Measurements from ENCODE around the gene MYCBP2.
A peak's percentile ranks its signal among the peaks of the same experiment; 100 is the strongest.
"Not testable (repeated sequence)": the region's sequence is repeated elsewhere in the genome, so short reads cannot be mapped to it uniquely, and the experiment has no call there.

The MYCBP2 gene

GRCh38 chr13:77328819-77329132, 1.9 kb upstream of the MYCBP2 start:
- TF ChIP-seq CTCF (IDR thresholded peaks at IDR 0.05; ENCODE audit: insufficient read depth, low read length, poor library complexity, severe bottlenecking): no peak
- peak overlapping the region; percentile 71 for H3K4me3 ChIP-seq (replicated peaks; ENCODE audit: low read depth, low read length)
- DNase-seq (ENCODE audit: extremely low read depth, insufficient read length): no peak
- no peaks in the 10 kb centered on the region for H3K27me3 ChIP-seq (replicated peaks; ENCODE audit: control insufficient read depth, insufficient read depth, low read length)
- H3K36me3 ChIP-seq (ENCODE audit: control insufficient read depth, insufficient read depth, low read length): no peaks in the 10 kb centered on the region

- peak overlapping the region; percentile 83 for H3K4me3 ChIP-seq (replicated peaks; ENCODE audit: low read depth, low read length)
- no peaks in the 10 kb centered on the region for H3K36me3 ChIP-seq (ENCODE audit: control insufficient read depth, insufficient read depth, low read length)
- peak; percentile 56 for DNase-seq (ENCODE audit: extremely low read depth, insufficient read length)
- no peak for TF ChIP-seq CTCF (IDR thresholded peaks at IDR 0.05; ENCODE audit: insufficient read depth, low read length, poor library complexity, severe bottlenecking)
- H3K27me3 ChIP-seq (replicated peaks; ENCODE audit: control insufficient read depth, insufficient read depth, low read length): no peaks in the 10 kb centered on the region
Observed at GRCh38 chr13:77325371-77325980, 1.4 kb downstream of the MYCBP2 start.

- Histone ChIP-seq H3K27me3 (replicated peaks; ENCODE audit: control insufficient read depth, insufficient read depth, low read length) (no peaks in the 10 kb centered on the region), H3K4me3 (replicated peaks; ENCODE audit: low read depth, low read length) (peak overlapping the region; percentile 83), H3K36me3 (ENCODE audit: control insufficient read depth, insufficient read depth, low read length) (no peaks in the 10 kb centered on the region)
- no peak for DNase-seq (ENCODE audit: extremely low read depth, insufficient read length)
- no peak for TF ChIP-seq CTCF (IDR thresholded peaks at IDR 0.05; ENCODE audit: insufficient read depth, low read length, poor library complexity, severe bottlenecking)
Observed at GRCh38 chr13:77323858-77324257, 3.0 kb downstream of the MYCBP2 start.

GRCh38 chr13:77319536-77319935, 7.4 kb downstream of the MYCBP2 start:
- TF ChIP-seq CTCF (IDR thresholded peaks at IDR 0.05; ENCODE audit: insufficient read depth, low read length, poor library complexity, severe bottlenecking): no peak
- DNase-seq (ENCODE audit: extremely low read depth, insufficient read length): no peak
- Histone ChIP-seq H3K36me3 (ENCODE audit: control insufficient read depth, insufficient read depth, low read length) (peaks cover 3% of the 10 kb centered on the region; the same call in 1 of the 2 replicates), H3K4me3 (replicated peaks; ENCODE audit: low read depth, low read length) (no peak overlapping the region), H3K27me3 (replicated peaks; ENCODE audit: control insufficient read depth, insufficient read depth, low read length) (no peaks in the 10 kb centered on the region)

- no peak for DNase-seq (ENCODE audit: extremely low read depth, insufficient read length)
- no peak for TF ChIP-seq CTCF (IDR thresholded peaks at IDR 0.05; ENCODE audit: insufficient read depth, low read length, poor library complexity, severe bottlenecking)
- H3K27me3 ChIP-seq (replicated peaks; ENCODE audit: control insufficient read depth, insufficient read depth, low read length): no peaks in the 10 kb centered on the region
- H3K36me3 ChIP-seq (ENCODE audit: control insufficient read depth, insufficient read depth, low read length): peaks cover 3% of the 10 kb centered on the region; the same call in 1 of the 2 replicates
- H3K4me3 ChIP-seq (replicated peaks; ENCODE audit: low read depth, low read length): no peak overlapping the region
Observed at GRCh38 chr13:77318741-77319140, 8.2 kb downstream of the MYCBP2 start.

- Histone ChIP-seq H3K4me3 (replicated peaks; ENCODE audit: low read depth, low read length) (no peak overlapping the region), H3K36me3 (ENCODE audit: control insufficient read depth, insufficient read depth, low read length) (peaks cover 3% of the 10 kb centered on the region; the same call in 1 of the 2 replicates), H3K27me3 (replicated peaks; ENCODE audit: control insufficient read depth, insufficient read depth, low read length) (no peaks in the 10 kb centered on the region)
- DNase-seq (ENCODE audit: extremely low read depth, insufficient read length): no peak
- TF ChIP-seq CTCF (IDR thresholded peaks at IDR 0.05; ENCODE audit: insufficient read depth, low read length, poor library complexity, severe bottlenecking): no peak
Observed at GRCh38 chr13:77316430-77316829, 10.5 kb downstream of the MYCBP2 start.

GRCh38 chr13:77315509-77315908, 11.4 kb downstream of the MYCBP2 start:
- DNase-seq (ENCODE audit: extremely low read depth, insufficient read length); H3K4me3 ChIP-seq (replicated peaks; ENCODE audit: low read depth, low read length); H3K27me3 ChIP-seq (replicated peaks; ENCODE audit: control insufficient read depth, insufficient read depth, low read length); H3K36me3 ChIP-seq (ENCODE audit: control insufficient read depth, insufficient read depth, low read length): not testable (repeated sequence)

Data from GM06990 (cell line).